B cell (primary cell): Measurements from ENCODE around the gene AZU1. TPM values are rescaled to one million over a fixed set of nuclear protein-coding genes. Genes with fewer than 3 reads are reported as not detected.

ENCODE experiments used
- ATAC-seq: fragments of 200-7000 bp; cut with Tn5 transposase; one replicate; pipeline ENCODE4 v1.10.0; 2021; ENCODE audit warnings: low read depth, mild to moderate bottlenecking, moderate number of reproducible peaks, moderate library complexity
- CTCF ChIA-PET: fragments of 350-600 bp; sonication (Branson Sonifier 250); formaldehyde crosslinking; loops from one replicate; lab custom pipeline; 2021; ENCODE audit warnings: antibody characterized with exemption, inconsistent platforms; lab: Charles Lee
- POLR2A ChIA-PET: fragments of 350-600 bp; sonication (Branson Sonifier 250); formaldehyde crosslinking; loops from one replicate; lab custom pipeline; 2021; ENCODE audit warnings: antibody characterized with exemption; lab: Charles Lee
- DNase-seq: peaks from one replicate; pipeline ENCODE4 v3.0.0; 2013
- H2AFZ ChIP-seq: 2 replicates; pipeline ENCODE4 v1.6.1; 2012; ENCODE audit warnings: mild to moderate bottlenecking, low read depth, low read length; ENCODE audit not compliant: insufficient read depth, poor library complexity, severe bottlenecking
- H3K27ac ChIP-seq, 2 donors: 1 replicate in 1 of 2; 2 replicates in 1 of 2; pipeline ENCODE4 v1.5.1; 2012 to 2013; ENCODE audit warnings: low read length in 2 of 2, mild to moderate bottlenecking in 2 of 2, moderate library complexity in 1 of 2
- H3K27me3 ChIP-seq, 4 experiments: fragments of 200-600 bp in 1 of 4; sonication (generic) in 1 of 4; replicated peaks in 1 of 4; 1 replicate in 2 of 4; 2 replicates in 2 of 4; pipeline versions ENCODE4 v1.6.1 to v1.7.0; 2013 to 2016; ENCODE audit warnings: low read length in 3 of 4, mild to moderate bottlenecking in 2 of 4, mixed read lengths in 1 of 4, moderate library complexity in 1 of 4; ENCODE audit not compliant: insufficient read depth in 4 of 4, control insufficient read depth in 3 of 4; ENCODE audit errors: control extremely low read depth in 1 of 4
- H3K36me3 ChIP-seq, 2 experiments: replicated peaks in 1 of 2; 1 replicate in 1 of 2; 2 replicates in 1 of 2; pipeline versions ENCODE4 v1.6.1 to v1.7.1; 2013; ENCODE audit warnings: low read length in 1 of 2; ENCODE audit not compliant: insufficient read depth in 2 of 2, control insufficient read depth in 1 of 2; ENCODE audit errors: control extremely low read depth in 1 of 2, extremely low read depth in 1 of 2
- H3K4me1 ChIP-seq, 2 donors: fragments of 200-600 bp in 1 of 2; sonication (generic) in 1 of 2; 1 replicate in 1 of 2; 2 replicates in 1 of 2; pipeline versions ENCODE4 v1.5.1 to v1.6.1; 2013 to 2017; ENCODE audit warnings: low read length in 2 of 2; ENCODE audit not compliant: control insufficient read depth in 2 of 2, insufficient read depth in 2 of 2
- H3K4me2 ChIP-seq: replicated peaks from 2 replicates; pipeline ENCODE3; 2012; ENCODE audit warnings: mild to moderate bottlenecking, low read depth, low read length; ENCODE audit not compliant: poor library complexity, severe bottlenecking
- H3K4me3 ChIP-seq, 5 experiments: fragments of 200-600 bp in 1 of 5; sonication (generic) in 1 of 5; 1 replicate in 3 of 5; 2 replicates in 2 of 5; pipeline versions ENCODE4 v1.5.1 to v1.7.0; 2011 to 2016; ENCODE audit warnings: low read length in 4 of 5, mild to moderate bottlenecking in 4 of 5, low read depth in 2 of 5, control low read depth in 1 of 5, moderate library complexity in 1 of 5; ENCODE audit not compliant: insufficient read depth in 1 of 5; ENCODE audit errors: control extremely low read depth in 1 of 5, extremely low read depth in 1 of 5
- H3K79me2 ChIP-seq: fragments of 200-600 bp; sonication (generic); one replicate; pipeline ENCODE4 v1.6.0; 2016; ENCODE audit warnings: low read length; ENCODE audit not compliant: control insufficient read depth, insufficient read depth
- H3K9ac ChIP-seq: fragments of 200-600 bp; sonication (generic); 2 replicates; pipeline ENCODE4 v1.6.1; 2017; ENCODE audit warnings: mild to moderate bottlenecking, low read length, moderate library complexity
- H3K9me3 ChIP-seq, 3 donors: one replicate each; pipeline versions ENCODE4 v1.6.1 to v1.7.1; 2013; ENCODE audit warnings: low read length in 2 of 3; ENCODE audit not compliant: control insufficient read depth in 2 of 3, insufficient read depth in 1 of 3; ENCODE audit errors: control extremely low read depth in 1 of 3
- H4K20me1 ChIP-seq: 2 replicates; pipeline ENCODE4 v1.6.0; 2012; ENCODE audit warnings: mild to moderate bottlenecking, low read length; ENCODE audit not compliant: insufficient read depth, control insufficient read depth, poor library complexity, severe bottlenecking
- H3K27ac Mint-ChIP-seq: one replicate; pipeline ENCODE4 v1.8.0; 2021; ENCODE audit warnings: mixed read lengths
- H3K27me3 Mint-ChIP-seq: one replicate; pipeline ENCODE4 v1.8.0; 2021; ENCODE audit warnings: mixed read lengths
- H3K4me1 Mint-ChIP-seq: one replicate; pipeline ENCODE4 v1.8.0; 2021; ENCODE audit warnings: mixed read lengths
- H3K4me3 Mint-ChIP-seq: one replicate; pipeline ENCODE4 v1.8.0; 2021; ENCODE audit warnings: mixed read lengths
- H3K9me3 Mint-ChIP-seq: one replicate; pipeline ENCODE4 v1.8.0; 2022; ENCODE audit warnings: mixed read lengths; ENCODE audit not compliant: insufficient read depth
- CTCF ChIP-seq: fragments of 200-600 bp; IDR thresholded peaks from one replicate; pipeline ENCODE4 v1.8.0; 2022; ENCODE audit warnings: antibody characterized with exemption, mild to moderate bottlenecking
- EZH2 ChIP-seq: IDR thresholded peaks from 2 replicates; pipeline ENCODE4 v1.6.1; 2012; ENCODE audit warnings: borderline replicate concordance, low read depth, mild to moderate bottlenecking, moderate library complexity, low read length; ENCODE audit not compliant: insufficient read depth, poor library complexity, severe bottlenecking
- WGBS: methylation state at CpG from one replicate; pipeline ENCODE4 v1.1.5; 2013; ENCODE audit warnings: missing lambda C conversion rate; ENCODE audit not compliant: insufficient coverage; 5-methylcytosine and 5-hydroxymethylcytosine counted together
- intact Hi-C: fragments of 100-400 bp; cut with micrococcal nuclease; formaldehyde crosslinking; loops from one replicate; pipeline ENCODE4 v1.10.0; 2022
- polyA plus RNA-seq: library from polyadenylated mRNA; depleted of rRNA; stranded (reverse); fragments of >200 nt; gene quantifications from 2 replicates; pipeline ENCODE4 v1.2.3, GENCODE V29; 2012
- total RNA-seq, 2 donors: library from RNA; stranded (reverse); fragments of 120-200 nt in 1 of 2; gene quantifications; 1 replicate in 1 of 2; 2 replicates in 1 of 2; pipeline versions ENCODE4 v1.2.3 to v1.2.4, GENCODE V29; 2013 to 2022

Gene AZU1
- total and polyA plus RNA-seq, 2 donors (not counting 1 experiment from before 2014, with no cell fraction given): 0.13 to 0.44 TPM

- CTCF ChIA-PET: no interaction called here
- DNase-seq: no peak
- no peak overlapping the region for H3K9ac ChIP-seq
- H3K36me3 ChIP-seq: no peaks in the 10 kb centered on the region
- no peak overlapping the region for H3K4me2 ChIP-seq
- Mint-ChIP-seq H3K27ac (no peak overlapping the region), H3K4me1 (no peaks in the 10 kb centered on the region), H3K9me3 (no peaks in the 10 kb centered on the region), H3K4me3 (no peak overlapping the region), H3K27me3 (no peaks in the 10 kb centered on the region)
- WGBS: 87% methylated on average over 36 of the region's 36 CpGs
- no peak overlapping the region for H2AFZ ChIP-seq
- TF ChIP-seq EZH2 (no peak), CTCF (no peak)
- peaks cover 0 to 6% (median 0%) of the 10 kb centered on the region in 4 experiments for H3K27me3 ChIP-seq
- H3K9me3 ChIP-seq: peaks cover 0 to 4% (median 0%) of the 10 kb centered on the region in 3 donors
- intact Hi-C loops: no loop called here
- ATAC-seq: no peak
- POLR2A ChIA-PET: no interaction called here
- H3K79me2 ChIP-seq: no peaks in the 10 kb centered on the region
- no peaks in the 10 kb centered on the region for H4K20me1 ChIP-seq
- no peak overlapping the region for H3K4me3 ChIP-seq
- H3K4me1 ChIP-seq: no peaks in the 10 kb centered on the region
- H3K27ac ChIP-seq: no peak overlapping the region
These were observed 48.6 kb upstream of the AZU1 start for GRCh38 chr19:778910-779653.

GRCh38 chr19:780935-781334 is 46.7 kb upstream of the AZU1 start:
- 92% methylated on average over 15 of the region's 15 CpGs for WGBS
- Histone ChIP-seq H3K79me2 (no peaks in the 10 kb centered on the region), H3K4me3 (no peak overlapping the region), H3K27me3 (peaks cover 0 to 6% (median 0%) of the 10 kb centered on the region in 4 experiments), H3K4me1 (no peaks in the 10 kb centered on the region), H3K9ac (no peak overlapping the region), H3K36me3 (no peaks in the 10 kb centered on the region), H2AFZ (no peak overlapping the region), H3K27ac (no peak overlapping the region), H4K20me1 (no peaks in the 10 kb centered on the region), H3K4me2 (no peak overlapping the region), H3K9me3 (peaks cover 0 to 4% (median 0%) of the 10 kb centered on the region in 3 donors)
- Mint-ChIP-seq H3K4me1 (no peaks in the 10 kb centered on the region), H3K27me3 (no peaks in the 10 kb centered on the region), H3K4me3 (no peak overlapping the region), H3K27ac (no peak overlapping the region), H3K9me3 (no peaks in the 10 kb centered on the region)
- ChIA-PET CTCF (no interaction called here), POLR2A (no interaction called here)
- DNase-seq (no peak), ATAC-seq (no peak)
- intact Hi-C loops: no loop called here
- no peak for TF ChIP-seq EZH2
- no peak for TF ChIP-seq CTCF
